Measurements from ENCODE around the gene RASGEF1C. TPM values are rescaled to one million over a fixed set of nuclear protein-coding genes. Genes with fewer than 3 reads are reported as not detected.

The RASGEF1C gene
- total RNA-seq, 1 donor from 2014 or later: not detected

- DNase-seq (ENCODE audit: low read depth in 2 of 2): no peak
Measured at GRCh38 chr5:180160789-180161188, 48.2 kb downstream of the RASGEF1C start.

DNA sequence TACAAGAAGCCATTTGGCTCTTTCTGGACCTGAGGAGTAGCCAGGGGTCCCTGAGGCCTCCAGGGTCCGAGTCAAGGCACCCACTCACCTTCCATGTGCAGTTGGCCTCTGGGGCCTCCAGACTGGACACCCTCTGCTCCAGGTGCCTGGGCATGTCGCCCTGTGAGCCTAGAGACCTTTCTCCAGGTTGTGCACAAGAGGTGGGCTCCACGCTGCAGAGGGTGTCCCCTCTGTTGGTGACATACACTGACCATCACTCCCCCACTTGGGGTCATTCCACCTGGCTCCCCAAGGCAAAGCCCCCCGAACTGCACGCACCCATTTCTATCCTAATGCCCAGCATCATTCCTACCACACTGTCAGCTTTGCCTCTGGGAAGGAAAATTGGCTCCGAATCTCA is 48.8 kb downstream of the RASGEF1C start:
- DNase-seq (ENCODE audit: low read depth in 2 of 2): no peak

DNA sequence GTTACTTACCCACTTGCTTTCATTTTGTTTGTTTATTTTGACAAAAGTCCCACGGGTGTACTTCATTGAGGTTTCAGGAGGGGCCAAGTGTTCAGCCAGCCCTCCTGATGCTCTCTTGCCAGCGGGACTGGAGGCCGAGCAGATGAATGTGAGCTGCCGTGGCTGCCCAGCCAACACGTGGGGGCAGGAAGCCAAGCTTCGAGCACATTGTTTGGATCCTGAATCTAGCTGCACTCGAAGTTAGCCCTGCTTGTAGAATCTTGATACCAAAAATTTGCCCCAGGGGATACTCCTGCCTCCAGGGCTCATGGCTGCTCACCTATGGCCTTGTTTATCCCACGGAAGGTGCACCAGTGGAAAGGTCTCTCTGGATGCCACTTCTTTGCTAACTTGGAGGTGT is 49.3 kb downstream of the RASGEF1C start:
- DNase-seq (ENCODE audit: low read depth in 2 of 2): no peak

DNA sequence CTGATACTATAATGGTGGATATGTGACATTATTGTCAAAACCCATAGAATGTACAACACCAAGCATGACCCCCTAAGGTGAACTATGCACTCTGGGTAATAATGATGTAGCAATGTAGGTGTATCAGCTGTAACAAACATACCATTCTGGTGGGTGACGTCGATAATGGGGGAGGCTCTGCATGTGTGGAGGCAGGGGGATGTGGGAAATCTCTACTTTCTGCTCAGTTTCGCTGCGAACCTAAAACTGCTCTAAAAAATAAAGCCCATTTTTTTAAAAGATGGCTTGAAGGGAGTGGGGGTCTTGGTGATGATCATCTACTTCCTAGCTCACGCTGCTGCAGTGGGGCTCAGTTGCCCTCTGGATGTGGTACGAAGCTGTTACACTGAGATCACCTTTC is 51.1 kb downstream of the RASGEF1C start:
- no peak for DNase-seq (ENCODE audit: low read depth in 2 of 2)

DNA sequence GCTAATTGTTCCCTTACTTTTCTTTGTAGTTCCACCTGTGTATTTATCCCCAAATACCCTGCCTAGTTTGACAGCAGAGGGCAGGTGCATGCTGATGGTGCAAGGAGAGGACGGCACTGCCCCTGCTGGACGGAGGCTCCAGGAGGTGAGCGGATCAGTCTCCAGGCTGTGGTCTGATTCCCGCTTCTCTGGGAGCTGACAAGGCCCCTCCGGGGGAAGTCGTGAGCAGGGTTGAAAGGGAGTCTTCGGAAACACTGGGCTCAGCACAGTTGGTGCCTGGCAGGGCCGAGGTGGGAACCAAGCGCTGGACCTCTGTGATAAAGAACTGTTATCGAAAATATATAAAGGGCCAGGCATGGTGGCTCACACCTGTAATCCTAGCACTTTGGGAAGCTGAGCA is 52.9 kb downstream of the RASGEF1C start:
- DNase-seq (ENCODE audit: low read depth in 2 of 2): no peak

GRCh38 chr5:180155365-180155926 is 53.6 kb downstream of the RASGEF1C start:
- DNase-seq (ENCODE audit: low read depth in 2 of 2): no peak

- no peak for DNase-seq (ENCODE audit: low read depth in 2 of 2)
Measured at GRCh38 chr5:180154821-180155364, 54.1 kb downstream of the RASGEF1C start.

DNA sequence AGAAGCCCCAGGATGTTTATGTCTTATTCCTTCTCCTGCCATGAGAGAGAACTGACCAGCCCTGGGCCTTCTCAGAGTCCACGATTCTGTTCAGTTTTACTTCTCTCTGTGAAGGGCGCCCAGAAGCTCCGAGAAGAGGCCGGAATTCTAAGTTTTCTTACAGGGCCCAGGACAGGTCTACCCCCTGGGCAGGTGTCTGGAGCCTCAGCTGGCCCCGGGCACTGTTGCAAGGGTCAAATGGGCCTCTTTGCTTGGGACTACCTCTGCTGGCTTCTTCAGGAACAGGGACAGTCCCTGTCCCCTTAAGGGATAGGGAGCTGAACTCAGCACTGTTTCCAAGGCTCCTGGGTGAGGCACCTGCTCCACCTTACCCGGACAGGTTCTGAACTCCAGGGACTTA is 55.0 kb downstream of the RASGEF1C start:
- DNase-seq (ENCODE audit: low read depth in 2 of 2): no peak

DNA sequence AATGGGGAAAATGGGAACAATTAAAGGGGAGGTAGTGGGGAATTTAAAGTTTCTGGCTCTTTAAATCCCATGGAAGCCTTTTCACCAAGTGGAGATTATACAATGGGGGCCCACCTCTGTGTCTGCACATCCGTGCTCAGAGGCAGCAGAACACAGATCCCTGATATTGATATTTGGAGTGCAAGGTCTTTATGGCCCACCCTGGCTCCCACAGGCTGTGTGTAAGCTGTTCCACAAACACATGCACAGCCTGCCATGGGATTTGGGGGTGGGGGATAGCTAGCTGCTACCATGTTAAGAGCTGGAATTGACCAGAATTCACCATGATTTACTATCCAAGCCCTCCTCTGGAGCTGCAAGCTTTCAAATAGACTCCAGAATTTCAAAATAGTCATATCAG is 55.9 kb downstream of the RASGEF1C start:
- DNase-seq (ENCODE audit: low read depth in 2 of 2): no peak

DNA sequence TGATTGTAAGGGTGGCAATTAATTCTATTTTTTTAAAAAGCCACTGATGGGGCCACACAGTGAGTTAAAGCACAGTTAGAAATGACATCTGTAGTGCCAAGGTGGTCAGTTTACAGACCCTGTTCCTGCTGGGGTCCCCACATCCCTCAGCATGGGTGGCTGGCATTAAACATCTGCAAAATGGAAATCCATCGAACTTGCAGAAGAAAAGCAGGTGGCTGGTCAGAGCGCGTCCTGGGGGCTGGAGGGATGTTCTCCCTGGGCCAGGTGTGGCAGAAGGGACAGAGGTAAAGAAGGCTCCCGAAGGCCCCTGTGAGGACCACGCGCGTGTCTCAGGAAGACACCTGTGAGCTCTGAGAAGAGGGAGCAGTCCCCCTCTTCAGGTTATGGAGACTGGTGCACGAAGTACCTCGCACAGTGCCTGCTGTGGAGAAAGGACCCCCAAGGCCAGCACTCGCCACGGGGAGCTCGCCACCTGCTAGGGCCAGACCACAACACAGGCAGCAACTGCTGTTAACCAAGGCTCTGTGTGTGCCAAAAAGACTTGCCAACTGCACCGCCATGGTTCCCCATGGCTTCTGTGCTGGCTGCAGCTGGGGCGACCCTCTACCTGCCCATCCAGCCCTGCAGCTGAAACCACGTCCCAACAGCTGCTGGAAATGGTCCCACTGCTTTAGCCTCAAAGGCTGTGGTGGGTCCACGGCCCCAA is 65.2 kb downstream of the RASGEF1C start:
- DNase-seq (ENCODE audit: low read depth in 2 of 2): no peak

DNA sequence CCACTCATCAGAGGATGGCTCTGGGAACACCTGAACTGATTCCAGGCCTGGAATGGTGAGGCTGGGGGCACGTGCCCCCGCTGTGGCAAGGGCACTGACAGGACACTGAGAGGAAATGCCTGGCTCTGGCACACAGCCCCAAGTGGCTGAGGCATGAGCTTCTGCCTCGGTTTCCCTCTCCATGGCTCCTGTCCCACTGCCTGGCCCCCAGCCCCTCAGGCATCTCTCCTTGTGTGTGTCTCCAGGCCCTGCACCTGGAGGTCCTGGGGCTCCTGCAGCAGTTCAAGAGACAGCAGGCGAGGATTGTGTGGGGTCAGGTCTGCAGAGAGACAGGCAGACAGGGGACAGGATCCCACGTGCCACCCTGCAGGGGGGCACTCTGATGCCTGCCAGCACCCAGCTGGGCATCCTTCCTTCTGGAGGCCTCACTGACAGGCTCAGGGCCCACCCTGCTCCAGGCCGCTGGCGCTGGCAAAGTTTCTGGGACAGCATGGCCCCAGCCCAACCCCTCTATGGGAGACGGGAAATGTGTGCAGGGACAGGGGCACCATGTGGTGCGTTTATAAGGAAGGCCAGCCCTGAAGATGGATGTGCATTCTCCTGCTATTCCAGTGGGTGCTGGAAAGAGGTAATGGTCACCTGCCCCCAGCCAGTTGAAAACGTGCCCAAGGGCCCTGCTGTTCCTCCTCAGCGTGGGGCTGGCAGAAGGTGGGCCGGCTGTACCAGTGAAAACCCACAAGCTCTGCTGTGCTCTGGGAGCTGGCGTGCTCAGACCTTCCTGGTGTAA is 66.0 kb downstream of the RASGEF1C start:
- DNase-seq (ENCODE audit: low read depth in 2 of 2): no peak

DNA sequence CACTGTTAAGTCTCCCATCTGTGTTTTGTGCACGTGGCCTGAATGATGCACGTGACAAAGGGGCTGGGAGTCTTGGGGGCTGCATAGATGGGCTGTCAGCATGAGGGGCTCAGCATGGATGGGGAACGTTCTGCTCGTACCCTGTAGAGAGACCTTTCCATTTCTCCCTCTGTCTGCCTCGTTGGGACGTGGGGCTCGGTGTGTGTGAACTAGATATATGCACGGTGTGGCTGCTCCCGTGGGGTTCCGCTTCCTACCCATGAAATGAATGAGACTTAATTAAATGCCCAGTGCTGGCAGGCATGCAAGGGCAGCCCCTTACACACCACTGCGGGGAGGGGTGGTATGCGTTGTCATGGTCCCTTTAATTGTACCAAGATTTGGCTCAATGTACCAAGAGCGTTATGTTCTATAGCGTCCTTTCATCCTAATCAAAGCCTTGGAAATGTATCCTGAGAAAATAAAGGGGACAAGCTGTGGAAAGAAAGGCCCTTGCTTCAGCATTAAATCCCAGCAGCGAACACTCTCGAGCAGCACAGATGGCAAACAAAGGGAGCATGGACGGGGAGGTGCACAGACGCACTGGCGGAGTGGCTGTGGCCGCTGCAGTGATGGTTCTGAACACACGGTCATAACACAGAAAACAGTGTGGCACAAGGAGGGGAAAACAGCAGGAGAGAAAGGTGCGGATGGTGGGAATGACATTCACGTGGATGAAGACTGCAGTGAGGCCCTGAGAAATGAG is 66.8 kb downstream of the RASGEF1C start:
- DNase-seq (ENCODE audit: low read depth in 2 of 2): no peak

GRCh38 chr5:180141068-180141660 is 67.8 kb downstream of the RASGEF1C start:
- DNase-seq (ENCODE audit: low read depth in 2 of 2): no peak

GRCh38 chr5:180140571-180140970 is 68.4 kb downstream of the RASGEF1C start:
- DNase-seq (ENCODE audit: low read depth in 2 of 2): no peak

GRCh38 chr5:180140079-180140554 is 68.9 kb downstream of the RASGEF1C start:
- DNase-seq (ENCODE audit: low read depth in 2 of 2): no peak

DNA sequence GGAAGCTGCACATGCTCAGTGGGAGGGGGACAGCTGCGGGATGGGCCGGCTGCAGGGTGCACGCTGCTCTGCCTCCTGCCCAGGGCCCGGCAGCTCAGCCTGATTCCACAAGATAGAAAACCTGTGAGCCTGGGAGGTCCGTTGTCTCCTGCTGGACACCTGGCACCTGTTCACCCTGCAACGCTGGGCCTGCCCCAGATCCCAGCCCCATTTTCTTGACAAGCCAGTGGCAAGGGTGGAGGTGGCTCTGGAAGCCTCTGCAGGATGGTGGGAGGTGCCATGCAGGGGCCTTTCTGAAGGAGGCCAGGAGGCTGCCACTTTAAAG is 69.3 kb downstream of the RASGEF1C start:
- DNase-seq (ENCODE audit: low read depth in 2 of 2): no peak

DNA sequence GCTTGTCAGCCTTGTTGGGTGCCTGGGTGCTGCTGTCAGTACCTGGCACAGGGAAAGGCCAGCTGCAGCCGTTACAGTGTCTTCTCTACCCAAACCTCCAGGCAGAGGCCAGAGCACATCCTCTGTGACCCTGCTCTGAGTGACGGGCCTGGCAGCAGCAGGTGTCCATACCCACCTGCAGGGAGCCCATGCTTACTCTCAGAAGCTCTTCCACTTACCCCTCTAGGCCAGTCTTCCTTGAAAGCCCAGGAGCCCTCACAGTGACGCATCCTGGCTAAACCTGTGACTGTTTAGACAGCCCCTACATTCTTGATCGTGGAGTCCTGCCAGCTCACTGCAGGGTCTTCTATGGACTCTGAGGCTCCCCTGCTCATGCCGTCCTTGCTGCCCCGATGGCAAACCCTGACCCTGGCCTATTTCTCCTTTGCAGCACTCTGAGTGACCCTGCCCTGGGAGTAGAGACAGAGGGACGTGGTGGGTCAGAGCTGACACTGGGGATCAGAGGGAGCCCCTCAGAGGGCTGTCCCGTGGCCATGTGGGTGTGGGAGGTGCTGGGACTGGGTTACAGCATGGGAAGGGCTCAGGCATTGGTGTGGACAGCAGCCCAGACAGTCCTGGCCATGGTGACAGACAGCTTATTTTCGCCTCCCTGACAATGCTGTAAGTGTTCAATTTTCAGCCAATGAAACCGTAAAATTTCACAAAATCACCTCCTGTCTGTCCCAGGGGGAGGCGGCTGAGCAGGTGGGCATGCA is 69.9 kb downstream of the RASGEF1C start:
- no peak for DNase-seq (ENCODE audit: low read depth in 2 of 2)

DNA sequence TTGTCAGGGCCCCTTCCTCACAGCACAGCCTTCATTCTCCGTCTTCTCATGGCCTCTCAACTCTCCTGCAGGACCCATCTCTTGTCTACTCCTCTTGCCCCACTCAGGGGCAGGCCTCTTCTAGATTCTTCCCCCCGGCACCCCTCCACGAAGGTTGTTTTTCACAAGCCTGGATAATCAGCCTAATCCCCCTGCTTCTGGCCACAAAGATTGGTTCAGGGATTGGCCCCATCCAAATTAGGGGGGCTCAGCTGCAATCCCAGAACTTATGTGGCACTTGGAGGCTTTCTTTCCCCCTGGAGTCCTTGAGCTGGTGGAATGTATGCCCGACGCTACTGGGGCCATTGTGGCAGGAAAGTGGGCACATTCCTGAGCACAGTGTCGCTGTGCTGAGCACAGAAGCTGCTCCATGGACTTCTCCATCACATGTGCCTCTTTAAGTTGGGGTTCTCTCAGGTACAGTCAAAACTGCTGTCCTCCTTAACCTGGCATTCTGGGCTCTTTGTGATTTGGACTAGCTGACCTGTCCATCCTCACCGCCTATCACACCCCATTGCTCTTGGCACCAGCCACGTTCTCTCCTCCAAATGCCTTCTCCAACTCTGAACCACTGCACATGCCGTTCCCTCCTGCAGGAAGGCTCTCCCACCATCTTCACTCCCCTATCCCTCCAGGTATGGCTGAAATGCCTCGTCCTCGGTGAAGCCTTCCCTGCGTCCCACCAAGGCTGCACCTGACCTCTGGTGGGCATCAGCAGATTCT is 70.6 kb downstream of the RASGEF1C start:
- DNase-seq (ENCODE audit: low read depth in 2 of 2): no peak

DNA sequence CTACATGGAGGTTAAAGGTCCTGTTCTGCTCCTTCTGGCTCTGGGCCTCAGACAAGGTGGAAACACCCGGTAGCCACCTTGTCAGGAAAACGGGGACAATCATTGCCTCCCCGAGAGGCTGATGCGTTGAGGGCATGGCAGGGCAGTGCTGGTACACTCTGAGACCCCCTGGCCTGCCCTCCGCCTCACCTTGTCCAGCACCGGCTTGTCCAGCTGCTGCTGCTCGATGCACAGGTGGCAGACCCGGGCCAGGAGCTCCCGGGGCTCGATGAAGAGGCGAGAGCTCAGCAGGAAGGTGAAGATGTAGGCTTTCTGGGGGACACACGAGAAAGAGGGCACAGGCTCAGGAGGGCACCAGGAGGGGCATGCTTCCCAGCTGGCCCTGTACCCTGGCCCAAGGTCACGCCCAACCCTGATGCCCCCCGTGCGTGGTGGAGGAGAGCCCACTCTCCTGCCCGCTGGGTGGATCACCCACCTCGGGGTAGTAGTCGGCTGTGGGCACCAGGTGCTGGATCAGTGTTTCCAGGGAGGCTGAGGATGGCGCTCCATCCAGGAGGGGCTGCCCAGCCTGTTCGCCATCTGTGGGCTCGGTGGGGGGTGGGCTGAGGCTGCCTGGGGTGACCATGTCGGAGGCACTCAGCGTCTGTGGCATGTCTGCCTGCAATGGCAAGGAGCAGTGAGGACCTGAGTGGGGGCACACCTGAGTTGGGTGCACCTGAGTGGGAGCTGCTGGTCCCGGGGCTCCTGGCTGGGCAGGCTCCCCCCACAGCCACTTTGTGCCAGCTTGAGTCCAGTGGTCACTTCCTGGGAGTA is 71.4 kb downstream of the RASGEF1C start:
- DNase-seq (ENCODE audit: low read depth in 2 of 2): no peak

Measured in dermis microvascular lymphatic vessel endothelial cell (primary cell).